ENCODE measurements around the gene SLC35F3.

Gene SLC35F3

DNA sequence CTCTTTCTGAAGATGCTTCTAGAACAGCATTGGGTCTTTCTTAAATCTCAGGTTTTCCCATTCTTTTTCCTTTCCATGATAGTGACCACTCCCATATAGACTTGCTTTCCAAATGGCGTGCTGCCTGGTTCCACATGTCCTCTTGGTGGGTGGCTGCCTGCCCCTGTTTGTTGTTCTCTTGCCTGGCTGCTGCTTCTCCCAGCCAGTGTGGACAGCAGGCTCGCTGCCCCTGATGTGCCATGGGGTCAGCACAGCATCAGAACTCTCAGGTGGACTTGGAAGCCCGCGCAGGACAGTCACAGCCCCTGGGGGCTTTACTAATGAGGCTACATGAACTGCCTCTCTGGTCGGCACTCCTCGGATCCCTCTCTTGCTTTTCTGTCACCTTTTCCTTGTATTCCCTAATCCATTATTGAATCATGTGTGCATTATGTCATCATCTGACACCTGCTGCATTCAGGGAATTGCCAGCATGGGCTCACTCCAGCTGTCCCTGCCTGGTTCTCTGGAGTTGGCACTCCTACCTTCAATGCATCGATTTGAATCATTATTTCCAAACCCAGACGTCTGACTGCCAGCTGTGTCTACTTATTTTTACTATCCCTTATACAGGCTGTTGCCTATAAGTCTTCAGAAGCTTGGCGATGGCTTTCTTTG lies 368.3 kb downstream of the SLC35F3 start:
- no peak overlapping the region for H3K9ac ChIP-seq (ENCODE audit: low read length in 5 of 5)
- peaks cover 0 to 3% (median 0%) of the 10 kb centered on the region in 5 donors for H3K27me3 ChIP-seq (ENCODE audit: control insufficient read depth in 5 of 5, insufficient read depth in 4 of 5, low read length in 5 of 5)
- H3K4me3 ChIP-seq (ENCODE audit: low read depth in 1 of 5, low read length in 5 of 5), result no peak overlapping the region
- no peaks in the 10 kb centered on the region for H3K36me3 ChIP-seq (ENCODE audit: control insufficient read depth in 5 of 5, insufficient read depth in 5 of 5, low read length in 5 of 5)
- H3K9me3 ChIP-seq (ENCODE audit: control insufficient read depth in 5 of 5, low read length in 5 of 5), result no peaks in the 10 kb centered on the region
- no peak overlapping the region for H3K27ac ChIP-seq (ENCODE audit: low read depth, low read length)
- no peaks in the 10 kb centered on the region for H3K4me1 ChIP-seq (ENCODE audit: control insufficient read depth in 5 of 5, insufficient read depth in 5 of 5, low read length in 5 of 5)

- H3K27ac ChIP-seq (ENCODE audit: low read depth, low read length), result no peak overlapping the region
- no peaks in the 10 kb centered on the region for H3K36me3 ChIP-seq (ENCODE audit: control insufficient read depth in 5 of 5, insufficient read depth in 5 of 5, low read length in 5 of 5)
- no peak overlapping the region for H3K4me3 ChIP-seq (ENCODE audit: low read depth in 1 of 5, low read length in 5 of 5)
- peaks cover 0 to 3% (median 0%) of the 10 kb centered on the region in 5 donors for H3K27me3 ChIP-seq (ENCODE audit: control insufficient read depth in 5 of 5, insufficient read depth in 4 of 5, low read length in 5 of 5)
- H3K4me1 ChIP-seq (ENCODE audit: control insufficient read depth in 5 of 5, insufficient read depth in 5 of 5, low read length in 5 of 5), result no peaks in the 10 kb centered on the region
- H3K9me3 ChIP-seq (ENCODE audit: control insufficient read depth in 5 of 5, low read length in 5 of 5), result no peaks in the 10 kb centered on the region
- no peak overlapping the region for H3K9ac ChIP-seq (ENCODE audit: low read length in 5 of 5)
These were observed 369.5 kb downstream of the SLC35F3 start for GRCh38 chr1:234273981-234274380.

- Histone ChIP-seq H3K27ac (ENCODE audit: low read depth, low read length) (no peak overlapping the region), H3K36me3 (ENCODE audit: control insufficient read depth in 5 of 5, insufficient read depth in 5 of 5, low read length in 5 of 5) (no peaks in the 10 kb centered on the region), H3K4me3 (ENCODE audit: low read depth in 1 of 5, low read length in 5 of 5) (no peak overlapping the region), H3K9ac (ENCODE audit: low read length in 5 of 5) (no peak overlapping the region), H3K4me1 (ENCODE audit: control insufficient read depth in 5 of 5, insufficient read depth in 5 of 5, low read length in 5 of 5) (no peaks in the 10 kb centered on the region), H3K9me3 (ENCODE audit: control insufficient read depth in 5 of 5, low read length in 5 of 5) (no peaks in the 10 kb centered on the region), H3K27me3 (ENCODE audit: control insufficient read depth in 5 of 5, insufficient read depth in 4 of 5, low read length in 5 of 5) (peaks cover 0 to 7% (median 0%) of the 10 kb centered on the region in 5 donors)
These were observed 371.8 kb downstream of the SLC35F3 start for GRCh38 chr1:234276151-234276788.

GRCh38 chr1:234277161-234277868 lies 372.8 kb downstream of the SLC35F3 start:
- no peaks in the 10 kb centered on the region for H3K4me1 ChIP-seq (ENCODE audit: control insufficient read depth in 5 of 5, insufficient read depth in 5 of 5, low read length in 5 of 5)
- peaks cover 0 to 7% (median 0%) of the 10 kb centered on the region in 5 donors for H3K27me3 ChIP-seq (ENCODE audit: control insufficient read depth in 5 of 5, insufficient read depth in 4 of 5, low read length in 5 of 5)
- no peak overlapping the region for H3K4me3 ChIP-seq (ENCODE audit: low read depth in 1 of 5, low read length in 5 of 5)
- no peak overlapping the region for H3K27ac ChIP-seq (ENCODE audit: low read depth, low read length)
- H3K9me3 ChIP-seq (ENCODE audit: control insufficient read depth in 5 of 5, low read length in 5 of 5), result no peaks in the 10 kb centered on the region
- no peaks in the 10 kb centered on the region for H3K36me3 ChIP-seq (ENCODE audit: control insufficient read depth in 5 of 5, insufficient read depth in 5 of 5, low read length in 5 of 5)
- H3K9ac ChIP-seq (ENCODE audit: low read length in 5 of 5), result no peak overlapping the region

- H3K27me3 ChIP-seq (ENCODE audit: control insufficient read depth in 5 of 5, insufficient read depth in 4 of 5, low read length in 5 of 5), result peaks cover 0 to 7% (median 0%) of the 10 kb centered on the region in 5 donors
- H3K9ac ChIP-seq (ENCODE audit: low read length in 5 of 5), result no peak overlapping the region
- H3K4me1 ChIP-seq (ENCODE audit: control insufficient read depth in 5 of 5, insufficient read depth in 5 of 5, low read length in 5 of 5), result no peaks in the 10 kb centered on the region
- H3K9me3 ChIP-seq (ENCODE audit: control insufficient read depth in 5 of 5, low read length in 5 of 5), result no peaks in the 10 kb centered on the region
- H3K36me3 ChIP-seq (ENCODE audit: control insufficient read depth in 5 of 5, insufficient read depth in 5 of 5, low read length in 5 of 5), result no peaks in the 10 kb centered on the region
- no peak overlapping the region for H3K4me3 ChIP-seq (ENCODE audit: low read depth in 1 of 5, low read length in 5 of 5)
- no peak overlapping the region for H3K27ac ChIP-seq (ENCODE audit: low read depth, low read length)
These were observed 374.5 kb downstream of the SLC35F3 start for GRCh38 chr1:234279021-234279420.

- Histone ChIP-seq H3K9me3 (ENCODE audit: control insufficient read depth in 5 of 5, low read length in 5 of 5) (no peaks in the 10 kb centered on the region), H3K4me3 (ENCODE audit: low read depth in 1 of 5, low read length in 5 of 5) (no peak overlapping the region), H3K36me3 (ENCODE audit: control insufficient read depth in 5 of 5, insufficient read depth in 5 of 5, low read length in 5 of 5) (no peaks in the 10 kb centered on the region), H3K9ac (ENCODE audit: low read length in 5 of 5) (no peak overlapping the region), H3K27ac (ENCODE audit: low read depth, low read length) (no peak overlapping the region), H3K27me3 (ENCODE audit: control insufficient read depth in 5 of 5, insufficient read depth in 4 of 5, low read length in 5 of 5) (peaks cover 0 to 7% (median 0%) of the 10 kb centered on the region in 5 donors), H3K4me1 (ENCODE audit: control insufficient read depth in 5 of 5, insufficient read depth in 5 of 5, low read length in 5 of 5) (no peaks in the 10 kb centered on the region)
These were observed 376.0 kb downstream of the SLC35F3 start for GRCh38 chr1:234280500-234280899.

GRCh38 chr1:234281826-234282489 lies 377.5 kb downstream of the SLC35F3 start:
- Histone ChIP-seq H3K4me3 (ENCODE audit: low read depth in 1 of 5, low read length in 5 of 5) (no peak overlapping the region), H3K9ac (ENCODE audit: low read length in 5 of 5) (no peak overlapping the region), H3K27ac (ENCODE audit: low read depth, low read length) (no peak overlapping the region), H3K27me3 (ENCODE audit: control insufficient read depth in 5 of 5, insufficient read depth in 4 of 5, low read length in 5 of 5) (peaks cover 0 to 4% (median 0%) of the 10 kb centered on the region in 5 donors), H3K9me3 (ENCODE audit: control insufficient read depth in 5 of 5, low read length in 5 of 5) (no peaks in the 10 kb centered on the region), H3K36me3 (ENCODE audit: control insufficient read depth in 5 of 5, insufficient read depth in 5 of 5, low read length in 5 of 5) (no peaks in the 10 kb centered on the region), H3K4me1 (ENCODE audit: control insufficient read depth in 5 of 5, insufficient read depth in 5 of 5, low read length in 5 of 5) (no peaks in the 10 kb centered on the region)

DNA sequence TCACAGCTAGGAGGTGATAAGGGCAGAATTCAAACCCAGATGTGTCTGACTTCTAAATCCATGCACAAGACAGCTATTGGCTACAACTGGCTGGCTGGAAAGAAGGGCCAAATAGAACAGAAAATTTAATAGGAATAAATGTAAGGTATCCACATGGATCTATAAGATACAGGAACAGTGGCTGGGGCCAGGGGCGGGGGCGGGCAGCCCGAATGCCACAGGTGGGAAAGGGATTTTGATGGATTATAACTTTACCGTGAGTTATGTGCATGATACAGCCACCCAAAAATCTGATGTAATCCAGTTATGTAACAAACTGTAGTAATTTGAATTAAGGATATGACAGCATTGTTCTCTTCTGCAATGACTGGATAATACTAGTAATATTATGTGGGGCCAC lies 381.7 kb downstream of the SLC35F3 start:
- H3K4me1 ChIP-seq (ENCODE audit: control insufficient read depth in 5 of 5, insufficient read depth in 5 of 5, low read length in 5 of 5), result no peaks in the 10 kb centered on the region
- H3K9me3 ChIP-seq (ENCODE audit: control insufficient read depth in 5 of 5, low read length in 5 of 5), result peaks cover 6 to 20% (median 14%) of the 10 kb centered on the region in 5 donors
- no peak overlapping the region for H3K27ac ChIP-seq (ENCODE audit: low read depth, low read length)

DNA sequence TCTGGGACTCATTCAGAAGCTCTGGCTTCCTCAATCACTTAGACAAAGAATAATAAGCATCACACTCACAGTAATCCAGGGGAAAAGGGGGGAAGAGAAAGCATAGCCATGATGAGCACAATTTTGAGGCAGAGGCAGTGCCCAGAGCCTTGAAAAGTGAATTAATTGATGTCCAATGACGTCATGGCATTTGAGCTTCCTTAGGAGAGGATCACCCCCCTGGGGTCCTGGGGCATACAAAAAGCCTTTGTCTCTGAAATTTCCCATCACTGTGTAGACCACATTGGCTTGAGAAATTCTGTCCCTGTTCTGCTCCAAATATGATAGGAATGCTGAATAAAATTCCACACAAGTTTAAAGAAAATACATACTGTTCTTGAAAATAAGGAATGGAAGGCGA lies 384.5 kb downstream of the SLC35F3 start:
- H3K9ac ChIP-seq (ENCODE audit: low read length in 5 of 5), result no peak overlapping the region
- H3K36me3 ChIP-seq (ENCODE audit: control insufficient read depth in 5 of 5, insufficient read depth in 5 of 5, low read length in 5 of 5), result no peaks in the 10 kb centered on the region
- no peak overlapping the region for H3K27ac ChIP-seq (ENCODE audit: low read depth, low read length)
- H3K9me3 ChIP-seq (ENCODE audit: control insufficient read depth in 5 of 5, low read length in 5 of 5), result peaks cover 6 to 21% (median 14%) of the 10 kb centered on the region in 5 donors
- H3K27me3 ChIP-seq (ENCODE audit: control insufficient read depth in 5 of 5, insufficient read depth in 4 of 5, low read length in 5 of 5), result no peaks in the 10 kb centered on the region
- no peaks in the 10 kb centered on the region for H3K4me1 ChIP-seq (ENCODE audit: control insufficient read depth in 5 of 5, insufficient read depth in 5 of 5, low read length in 5 of 5)
- no peak overlapping the region for H3K4me3 ChIP-seq (ENCODE audit: low read depth in 1 of 5, low read length in 5 of 5)

More for the DNA sequence above, 381.7 kb downstream of the SLC35F3 start:
- H3K27me3 ChIP-seq (ENCODE audit: control insufficient read depth in 5 of 5, insufficient read depth in 4 of 5, low read length in 5 of 5), result no peaks in the 10 kb centered on the region
- no peak overlapping the region for H3K9ac ChIP-seq (ENCODE audit: low read length in 5 of 5)
- no peak overlapping the region for H3K4me3 ChIP-seq (ENCODE audit: low read depth in 1 of 5, low read length in 5 of 5)
- no peaks in the 10 kb centered on the region for H3K36me3 ChIP-seq (ENCODE audit: control insufficient read depth in 5 of 5, insufficient read depth in 5 of 5, low read length in 5 of 5)

Data from subcutaneous abdominal adipose tissue (tissue), 5 donors.